Measurements from ENCODE around the gene COMMD2.

Gene COMMD2

DNA sequence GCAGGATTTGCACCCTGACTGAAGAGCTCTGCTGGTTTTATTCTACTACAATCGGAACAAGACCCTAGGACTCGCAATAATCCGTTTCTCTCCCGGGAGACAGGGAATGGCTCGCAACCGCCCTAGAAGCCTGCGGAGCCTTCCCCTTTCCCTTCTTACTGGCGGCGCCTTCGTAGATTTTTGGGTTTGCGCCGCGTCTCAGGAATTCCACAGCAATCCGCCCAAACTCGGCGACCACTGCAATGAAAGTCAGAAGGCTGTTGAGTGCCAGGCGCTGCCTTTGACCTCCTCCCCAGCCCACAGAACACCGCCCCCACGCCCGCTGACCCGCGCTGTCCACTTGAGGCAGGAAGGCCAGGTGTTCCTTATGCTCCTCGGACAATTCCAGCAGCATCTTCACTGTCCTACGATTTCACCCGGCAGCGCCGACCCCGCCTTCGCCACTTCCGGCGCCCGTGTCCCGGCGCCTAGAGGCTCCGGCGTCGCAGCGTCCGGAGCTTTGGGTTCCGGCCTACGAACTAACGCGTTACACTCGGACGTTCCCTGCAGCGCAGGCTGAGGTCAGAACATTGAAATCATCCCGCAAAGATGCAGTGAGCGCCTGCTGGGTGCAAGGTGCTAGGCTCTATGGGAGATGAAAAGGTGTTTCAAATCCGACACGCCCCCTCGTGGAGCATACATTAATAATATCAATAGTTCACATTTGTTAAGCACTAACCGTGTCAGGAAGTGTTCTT lies at the start of gene COMMD2:
Gene COMMD2, minus strand, starts transcription at position 439 of the 737 bp plus-strand sequence. Its CDS starts 45 bp downstream, at position 394.
- Histone ChIP-seq H3K27me3 (no peaks in the 10 kb centered on the region), H3K4me1 (ENCODE audit: control insufficient read depth in 1 of 2, insufficient read depth in 1 of 2, low read depth in 1 of 2, low read length in 1 of 2) (peaks cover 14 to 16% of the 10 kb centered on the region in 2 experiments), H3K36me3 (peaks cover 25% of the 10 kb centered on the region), H3K4me3 (ENCODE audit: low read depth in 1 of 2, low read length in 1 of 2) (peak within 1 kb of the TSS; percentile 81 to 95), H3K27ac (peak within 1 kb of the TSS; percentile 60), H3K9me3 (no peaks in the 10 kb centered on the region)
- TF ChIP-seq, protein P1, sequence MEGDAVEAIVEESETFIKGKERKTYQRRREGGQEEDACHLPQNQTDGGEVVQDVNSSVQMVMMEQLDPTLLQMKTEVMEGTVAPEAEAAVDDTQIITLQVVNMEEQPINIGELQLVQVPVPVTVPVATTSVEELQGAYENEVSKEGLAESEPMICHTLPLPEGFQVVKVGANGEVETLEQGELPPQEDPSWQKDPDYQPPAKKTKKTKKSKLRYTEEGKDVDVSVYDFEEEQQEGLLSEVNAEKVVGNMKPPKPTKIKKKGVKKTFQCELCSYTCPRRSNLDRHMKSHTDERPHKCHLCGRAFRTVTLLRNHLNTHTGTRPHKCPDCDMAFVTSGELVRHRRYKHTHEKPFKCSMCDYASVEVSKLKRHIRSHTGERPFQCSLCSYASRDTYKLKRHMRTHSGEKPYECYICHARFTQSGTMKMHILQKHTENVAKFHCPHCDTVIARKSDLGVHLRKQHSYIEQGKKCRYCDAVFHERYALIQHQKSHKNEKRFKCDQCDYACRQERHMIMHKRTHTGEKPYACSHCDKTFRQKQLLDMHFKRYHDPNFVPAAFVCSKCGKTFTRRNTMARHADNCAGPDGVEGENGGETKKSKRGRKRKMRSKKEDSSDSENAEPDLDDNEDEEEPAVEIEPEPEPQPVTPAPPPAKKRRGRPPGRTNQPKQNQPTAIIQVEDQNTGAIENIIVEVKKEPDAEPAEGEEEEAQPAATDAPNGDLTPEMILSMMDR (IDR thresholded peaks at IDR 0.05) = no peak

DNA sequence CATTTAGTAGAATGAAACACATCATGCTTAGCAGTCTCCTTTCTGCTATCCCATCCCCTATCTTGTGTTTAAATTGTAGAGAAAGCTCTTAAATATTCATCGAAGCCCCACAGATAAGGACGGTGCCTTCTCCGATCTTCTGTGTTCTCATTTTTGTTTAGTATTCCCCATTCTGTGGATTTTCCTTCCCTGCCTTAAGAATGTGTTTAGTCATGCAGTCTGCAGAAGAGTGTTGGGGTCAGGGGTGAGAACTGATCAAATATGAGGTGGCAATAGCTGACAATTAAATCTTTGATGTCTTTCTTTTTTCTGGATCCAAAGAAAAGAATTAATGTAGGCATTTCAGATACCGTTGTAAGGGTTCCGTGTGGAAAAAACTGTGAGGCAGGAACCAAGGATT lies 49.4 kb upstream of the COMMD2 start:
- Histone ChIP-seq H3K27ac (no peak overlapping the region), H3K4me3 (ENCODE audit: low read depth in 1 of 2, low read length in 1 of 2) (no peak overlapping the region), H3K4me1 (ENCODE audit: control insufficient read depth in 1 of 2, insufficient read depth in 1 of 2, low read depth in 1 of 2, low read length in 1 of 2) (no peaks in the 10 kb centered on the region), H3K27me3 (no peaks in the 10 kb centered on the region), H3K9me3 (no peaks in the 10 kb centered on the region), H3K36me3 (no peaks in the 10 kb centered on the region)
- TF ChIP-seq, protein P1 (IDR thresholded peaks at IDR 0.05) = no peak

DNA sequence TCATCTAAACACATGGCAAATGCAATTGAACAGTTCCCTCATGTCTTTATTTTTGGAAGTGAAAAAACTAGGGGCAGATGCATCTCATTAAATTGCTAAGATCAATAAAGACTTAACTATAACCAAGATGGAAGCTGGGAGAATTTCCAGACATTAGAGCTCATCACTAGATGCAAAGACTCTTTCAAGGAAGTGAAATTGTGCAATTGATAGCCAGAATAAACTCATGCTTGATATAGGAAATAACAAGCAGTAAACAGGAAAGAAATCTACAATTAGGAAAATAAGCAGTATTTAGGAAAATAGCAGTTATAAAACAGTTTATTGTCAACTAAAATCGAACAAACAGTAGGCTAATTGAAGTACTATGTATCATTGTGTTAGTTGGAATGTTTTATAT lies 48.9 kb upstream of the COMMD2 start:
- Histone ChIP-seq H3K27me3 (no peaks in the 10 kb centered on the region), H3K4me3 (ENCODE audit: low read depth in 1 of 2, low read length in 1 of 2) (no peak overlapping the region), H3K36me3 (no peaks in the 10 kb centered on the region), H3K9me3 (no peaks in the 10 kb centered on the region), H3K27ac (no peak overlapping the region), H3K4me1 (ENCODE audit: control insufficient read depth in 1 of 2, insufficient read depth in 1 of 2, low read depth in 1 of 2, low read length in 1 of 2) (no peaks in the 10 kb centered on the region)
- TF ChIP-seq, protein P1 (IDR thresholded peaks at IDR 0.05) = no peak

DNA sequence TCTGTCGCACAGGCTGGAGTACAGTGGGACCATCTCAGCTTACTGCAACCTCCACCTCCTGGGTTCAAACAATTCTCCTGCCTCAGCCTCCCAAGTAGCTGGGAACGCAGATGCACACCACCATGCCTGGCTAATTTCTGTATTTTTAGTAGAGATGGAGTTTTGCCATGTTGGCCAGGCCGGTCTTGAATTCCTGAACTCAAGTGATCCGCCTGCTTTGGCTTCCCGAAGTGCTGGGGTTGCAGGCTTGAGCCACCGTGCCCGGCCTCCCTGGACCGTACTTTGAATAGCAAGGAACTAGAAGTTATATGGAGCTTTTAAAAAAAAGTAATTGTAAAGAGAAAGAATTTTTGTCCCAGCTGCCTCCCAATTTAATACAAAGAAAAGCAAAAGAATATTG lies 48.4 kb upstream of the COMMD2 start:
- TF ChIP-seq, protein P1 (IDR thresholded peaks at IDR 0.05) = no peak
- H3K4me3 ChIP-seq (ENCODE audit: low read depth in 1 of 2, low read length in 1 of 2) = no peak overlapping the region

DNA sequence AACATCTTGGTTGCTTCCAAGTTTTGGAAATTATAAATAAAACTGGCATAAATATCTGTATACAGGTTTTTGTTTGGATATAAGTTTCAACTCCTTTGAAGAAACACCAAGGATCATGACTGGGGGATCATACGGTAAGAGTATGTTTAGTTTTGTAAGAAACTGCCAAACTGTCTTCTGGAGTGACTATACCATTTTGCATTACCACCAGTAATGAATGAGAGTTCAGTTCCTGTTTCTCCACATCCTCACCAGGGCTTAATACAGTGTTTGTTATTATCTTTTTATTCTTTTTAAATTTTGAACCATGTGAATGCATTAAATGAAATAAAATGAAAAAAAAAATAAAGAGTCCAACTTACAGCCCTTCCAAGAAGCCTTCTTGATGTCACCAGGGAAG lies 43.7 kb upstream of the COMMD2 start:
- Histone ChIP-seq H3K36me3 (no peaks in the 10 kb centered on the region), H3K27ac (no peak overlapping the region)

More for the DNA sequence above, 48.4 kb upstream of the COMMD2 start:
- Histone ChIP-seq H3K27ac (no peak overlapping the region), H3K9me3 (no peaks in the 10 kb centered on the region), H3K4me1 (ENCODE audit: control insufficient read depth in 1 of 2, insufficient read depth in 1 of 2, low read depth in 1 of 2, low read length in 1 of 2) (no peaks in the 10 kb centered on the region), H3K27me3 (no peaks in the 10 kb centered on the region), H3K36me3 (no peaks in the 10 kb centered on the region)

More for the DNA sequence above, 43.7 kb upstream of the COMMD2 start:
- TF ChIP-seq, protein P1 (IDR thresholded peaks at IDR 0.05) = no peak
- no peak overlapping the region for H3K4me3 ChIP-seq (ENCODE audit: low read depth in 1 of 2, low read length in 1 of 2)
- no peaks in the 10 kb centered on the region for H3K9me3 ChIP-seq
- no peaks in the 10 kb centered on the region for H3K27me3 ChIP-seq
- H3K4me1 ChIP-seq (ENCODE audit: control insufficient read depth in 1 of 2, insufficient read depth in 1 of 2, low read depth in 1 of 2, low read length in 1 of 2) = no peaks in the 10 kb centered on the region

All from neutrophil (primary cell).